Right lobe of liver (tissue), 6 donors: Measurements from ENCODE around the gene FGD4. TPM values are rescaled to one million over a fixed set of nuclear protein-coding genes. Genes with fewer than 3 reads are reported as not detected.
A peak's percentile ranks its signal among the peaks of the same experiment; 100 is the strongest.

Experiments used
- ATAC-seq, 4 donors: fragments of 200-7000 bp; cut with Tn5 transposase; one replicate each; pipeline ENCODE4 v1.9.1; 2020; ENCODE audit warnings: mild to moderate bottlenecking in 4 of 4, moderate library complexity in 4 of 4
- DNase-seq, 3 donors: peaks; one replicate each; pipeline ENCODE4 v3.0.0-alpha.2; 2020
- H3K27ac ChIP-seq, 3 donors: fragments of 200-600 bp; one replicate each; pipeline ENCODE4 v1.8.0; 2022
- H3K27me3 ChIP-seq, 2 donors: fragments of 200-600 bp; one replicate each; pipeline ENCODE4 v1.8.0; 2022
- H3K36me3 ChIP-seq, 4 donors: fragments of 200-600 bp; sonication (generic) in 1 of 4; one replicate each; pipeline versions ENCODE4 v1.5.1 to v1.8.0; 2017 to 2022; ENCODE audit warnings: control low read depth in 1 of 4
- H3K4me1 ChIP-seq, 4 donors: fragments of 200-600 bp; sonication (generic) in 1 of 4; one replicate each; pipeline versions ENCODE4 v1.5.1 to v1.8.0; 2017 to 2022; ENCODE audit warnings: control low read depth in 1 of 4
- H3K4me3 ChIP-seq, 3 donors: fragments of 200-600 bp; one replicate each; pipeline ENCODE4 v1.8.0; 2022
- H3K9me3 ChIP-seq, 4 donors: fragments of 200-600 bp; sonication (generic) in 1 of 4; one replicate each; pipeline versions ENCODE4 v1.5.1 to v1.8.0; 2017 to 2022; ENCODE audit warnings: control low read depth in 1 of 4
- CTCF ChIP-seq, 4 donors: fragments of 200-600 bp in 3 of 4; fragments of 450-650 bp in 1 of 4; IDR thresholded peaks; one replicate each; pipeline versions ENCODE4 v1.5.1 to v1.8.0; 2016 to 2022; ENCODE audit warnings: antibody characterized with exemption in 4 of 4, mild to moderate bottlenecking in 2 of 4
- POLR2A ChIP-seq: fragments of 450-650 bp; IDR thresholded peaks from one replicate; pipeline ENCODE4 v1.6.1; 2017; ENCODE audit warnings: antibody characterized with exemption, mild to moderate bottlenecking
- WGBS: methylation state at CpG from one replicate; pipeline ENCODE4 v1.1.6; 2018; ENCODE audit warnings: low coverage, low lambda C conversion rate; ENCODE audit not compliant: insufficient coverage; ENCODE audit errors: missing lambda C conversion rate; 5-methylcytosine and 5-hydroxymethylcytosine counted together
- intact Hi-C, 2 donors: fragments of 100-400 bp; cut with DNase I; formaldehyde crosslinking; loops; one replicate each; pipeline versions ENCODE4 v1.11.2 to v1.14.1; 2022
- total RNA-seq, 6 experiments: library from RNA; depleted of rRNA in 2 of 6; stranded (reverse); fragments of >200 nt in 2 of 6; fragmentation: NEBNext Ultra II Directional in 3 of 6; extraction: Animal tissue kit (Norgen Biotek cat#: 25700) in 3 of 6; gene quantifications; one replicate each; pipeline versions ENCODE4 v1.1.0 to v1.2.4, GENCODE V29; 2016 to 2023
- donor health status: DM: no; HTN: yes; CAD: no.
- donor health status: DM: no; HTN: no; CAD: no.
- donor health status: DM: no; HTN: no; CAD: no.
- donor health status: DM: no; HTN: yes; CAD: no.
- donor health status: DM: no; HTN: yes; CAD: no.

The FGD4 gene
- total RNA-seq, 6 experiments from 2014 or later, result 15.1 to 29.3 (median 20.3) TPM

GRCh38 chr12:32483499-32483898, 84.1 kb downstream of the FGD4 start:
- Histone ChIP-seq H3K4me3 (no peak overlapping the region), H3K27me3 (no peaks in the 10 kb centered on the region), H3K36me3 (no peaks in the 10 kb centered on the region), H3K9me3 (no peaks in the 10 kb centered on the region), H3K27ac (no peak overlapping the region), H3K4me1 (peaks cover 0 to 12% (median 3%) of the 10 kb centered on the region in 4 donors)
- TF ChIP-seq CTCF (IDR thresholded peaks at IDR 0.05), result no peak
- TF ChIP-seq POLR2A, result peak; percentile 18
- intact Hi-C loops, result no loop called here
- DNase-seq (no peak), ATAC-seq (peak; percentile 57 to 76 (median 68))

GRCh38 chr12:32483993-32484392, 84.6 kb downstream of the FGD4 start:
- Histone ChIP-seq H3K4me3 (no peak overlapping the region), H3K4me1 (peaks cover 0 to 7% (median 3%) of the 10 kb centered on the region in 4 donors), H3K27me3 (no peaks in the 10 kb centered on the region), H3K9me3 (no peaks in the 10 kb centered on the region), H3K27ac (no peak overlapping the region), H3K36me3 (no peaks in the 10 kb centered on the region)
- no peak for DNase-seq
- 65% methylated on average over 1 of the region's 1 CpG for WGBS
- TF ChIP-seq CTCF (IDR thresholded peaks at IDR 0.05) (no peak), POLR2A (no peak)
- ATAC-seq, result no peak
- intact Hi-C loops, result no loop called here

GRCh38 chr12:32486158-32486557, 86.8 kb downstream of the FGD4 start:
- H3K9me3 ChIP-seq, result no peaks in the 10 kb centered on the region
- 30% methylated on average over 2 of the region's 2 CpGs for WGBS
- no peak overlapping the region for H3K4me3 ChIP-seq
- peaks cover 0 to 8% (median 0%) of the 10 kb centered on the region in 4 donors for H3K4me1 ChIP-seq
- H3K27ac ChIP-seq, result peak overlapping the region in 1 of 3 donors; percentile 14
- DNase-seq (no peak), ATAC-seq (peak in 2 of 4 donors; percentile 20 to 47)
- no peaks in the 10 kb centered on the region for H3K27me3 ChIP-seq
- TF ChIP-seq CTCF (IDR thresholded peaks at IDR 0.05) (no peak), POLR2A (no peak)
- intact Hi-C loops, result no loop called here
- no peaks in the 10 kb centered on the region for H3K36me3 ChIP-seq

- TF ChIP-seq POLR2A, result no peak
- TF ChIP-seq CTCF (IDR thresholded peaks at IDR 0.05), result no peak
- Histone ChIP-seq H3K36me3 (no peaks in the 10 kb centered on the region), H3K27ac (no peak overlapping the region), H3K4me3 (no peak overlapping the region), H3K4me1 (peaks cover 0 to 8% (median 0%) of the 10 kb centered on the region in 4 donors), H3K9me3 (no peaks in the 10 kb centered on the region), H3K27me3 (no peaks in the 10 kb centered on the region)
- ATAC-seq, result no peak
- WGBS, result 24% methylated on average over 2 of the region's 2 CpGs
- no peak for DNase-seq
- intact Hi-C loops, result no loop called here
Measured at GRCh38 chr12:32488132-32488531, 88.8 kb downstream of the FGD4 start.

- no peak overlapping the region for H3K4me3 ChIP-seq
Measured at GRCh38 chr12:32489070-32489469, 89.7 kb downstream of the FGD4 start.

More at GRCh38 chr12:32489070-32489469, 89.7 kb downstream of the FGD4 start:
- no peak overlapping the region for H3K27ac ChIP-seq
- H3K4me1 ChIP-seq, result peaks cover 0 to 8% (median 0%) of the 10 kb centered on the region in 4 donors
- TF ChIP-seq POLR2A, result no peak
- no peak for TF ChIP-seq CTCF (IDR thresholded peaks at IDR 0.05)
- WGBS, result 90% methylated on average over 2 of the region's 2 CpGs
- ATAC-seq, result no peak
- DNase-seq, result no peak
- no peaks in the 10 kb centered on the region for H3K9me3 ChIP-seq
- intact Hi-C loops, result no loop called here
- no peaks in the 10 kb centered on the region for H3K27me3 ChIP-seq
- no peaks in the 10 kb centered on the region for H3K36me3 ChIP-seq
